Cerebellar nuclear complex (tissue), 1 donor: Measurements from ENCODE around the gene NDUFB6.
"Not testable (repeated sequence)": the region's sequence is repeated elsewhere in the genome, so short reads cannot be mapped to it uniquely, and the experiment has no call there.

Experiments used
- DNase-seq, 2 experiments: peaks; one replicate each; lab custom pipeline; 2025; lab: John Stamatoyannopoulos, UW

NDUFB6 gene

DNA sequence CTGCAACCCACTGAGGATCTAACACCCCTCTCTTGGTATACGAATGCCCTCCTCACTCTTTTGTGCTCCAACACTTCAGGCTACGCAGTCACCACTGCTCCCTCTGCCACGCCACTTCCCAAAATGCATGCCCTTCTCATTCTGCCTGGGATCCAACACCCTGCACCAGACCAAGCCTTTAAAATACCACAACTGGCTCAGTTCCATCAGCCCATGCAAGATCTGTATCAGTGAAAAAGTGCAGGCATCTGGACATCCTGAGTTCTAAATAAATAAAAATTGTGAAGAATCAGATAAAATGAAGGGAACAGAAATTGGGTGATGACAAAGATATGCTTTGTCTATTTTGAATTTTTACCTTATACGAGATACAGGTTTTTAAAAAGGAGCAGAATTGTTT is 2.7 kb downstream of the NDUFB6 start:
- no peak for DNase-seq

DNA sequence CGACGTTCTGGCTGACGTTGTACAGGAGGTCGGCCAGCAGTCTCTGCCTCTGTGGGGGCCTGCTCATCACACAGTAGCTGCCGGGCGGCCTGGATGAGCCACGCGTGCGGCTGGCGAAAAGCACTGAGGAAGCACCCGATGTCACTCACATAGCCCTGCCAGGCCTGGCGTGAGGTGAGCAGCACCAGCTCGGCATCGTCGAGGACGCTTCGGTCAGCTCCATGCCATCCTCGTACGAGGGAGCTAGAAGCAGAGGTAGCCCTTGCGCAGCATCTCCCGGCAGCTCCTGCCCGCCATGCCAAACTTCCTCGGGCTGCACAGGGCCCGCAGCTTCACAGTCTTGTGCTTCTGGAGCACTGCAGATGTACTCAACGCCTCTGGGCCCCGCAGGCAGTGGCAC is 6.2 kb downstream of the NDUFB6 start:
- DNase-seq, result no peak

DNA sequence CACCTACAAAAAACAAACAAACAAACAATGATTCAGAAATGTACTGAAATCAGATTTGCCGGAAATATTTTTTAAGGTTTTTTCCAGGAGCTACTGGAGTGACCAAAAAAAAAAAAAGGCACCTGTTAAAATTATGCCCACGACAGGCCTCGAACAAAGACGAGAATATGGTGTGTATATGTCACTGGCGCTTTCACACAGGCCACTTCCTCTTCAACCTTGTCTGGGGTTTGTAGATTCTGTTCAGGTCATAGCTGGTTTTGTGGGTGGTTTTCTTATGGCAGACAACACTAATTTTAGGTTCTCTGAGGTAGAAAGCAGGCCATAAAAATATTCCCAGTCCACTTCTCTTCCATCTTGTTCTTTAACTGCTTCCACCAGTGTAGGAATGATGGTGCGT is 7.0 kb downstream of the NDUFB6 start:
- DNase-seq, result no peak

GRCh38 chr9:32558408-32558934 is 14.5 kb downstream of the NDUFB6 start:
- DNase-seq, result no peak

DNA sequence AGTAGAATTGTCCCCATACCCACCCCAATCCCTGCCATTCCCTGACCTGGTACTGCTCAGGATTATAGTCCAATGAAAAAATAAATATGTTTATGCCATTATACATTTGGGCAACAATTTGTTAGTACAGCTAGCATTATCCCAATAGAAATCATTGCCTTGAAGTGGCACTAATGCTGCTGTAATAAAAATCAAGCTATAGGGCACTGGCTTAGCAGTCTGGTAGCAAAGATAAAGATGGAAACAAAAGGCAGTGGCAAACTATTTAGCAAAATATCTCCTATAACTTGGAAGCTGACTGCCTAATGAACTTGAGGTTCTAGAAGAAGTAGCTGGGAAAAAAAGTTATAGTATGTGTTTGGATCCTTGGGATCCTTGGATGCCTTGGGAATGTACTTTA is 18.4 kb downstream of the NDUFB6 start:
- DNase-seq, result no peak

- no peak for DNase-seq
Observed at GRCh38 chr9:32554107-32554506, 18.9 kb downstream of the NDUFB6 start.

DNA sequence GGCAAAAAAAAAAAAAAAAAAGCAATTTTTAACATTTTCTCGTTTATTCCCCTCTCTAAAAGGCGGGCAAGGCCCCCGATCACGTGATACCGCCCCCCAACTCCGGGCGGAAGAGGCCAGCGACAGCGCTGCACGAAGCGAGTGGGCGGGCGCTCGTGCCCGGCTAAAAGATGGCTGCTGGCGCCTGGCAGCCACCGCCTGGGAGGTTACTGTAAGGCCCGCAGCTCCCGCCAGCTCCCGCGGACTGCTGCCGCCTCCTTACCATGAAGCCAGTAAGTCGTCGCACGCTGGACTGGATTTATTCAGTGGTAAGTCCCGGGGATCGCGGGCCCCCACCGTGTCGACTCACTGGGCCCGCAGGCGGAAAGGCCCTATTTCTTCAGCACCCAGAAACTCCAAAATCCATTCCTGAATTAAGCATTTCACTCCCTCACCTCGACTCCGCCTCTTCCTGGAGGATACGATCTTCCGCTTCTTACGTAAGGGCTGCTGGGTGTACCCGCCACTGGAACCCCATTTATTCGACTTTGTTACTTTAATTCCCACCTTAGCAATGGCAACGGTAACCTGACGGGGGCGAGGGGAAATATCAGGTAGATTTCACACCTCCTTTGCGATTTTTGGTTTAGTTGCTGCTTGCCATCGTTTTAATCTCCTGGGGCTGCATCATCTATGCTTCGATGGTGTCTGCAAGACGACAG is 20.6 kb downstream of the NDUFB6 start, which contains the start of the genes SMIM27 and TOPORS:
Gene SMIM27 (plus strand): TSS at position 156 of the 701 bp plus-strand sequence. CDS start 108 bp downstream, at position 264.
Gene TOPORS (minus strand): TSS at position 415 of the 701 bp plus-strand sequence. CDS start 150 bp downstream, at position 265.
- peak; percentile 48 to 72 for DNase-seq

GRCh38 chr9:32551276-32552051 is 21.5 kb downstream of the NDUFB6 start:
- no peak for DNase-seq

DNA sequence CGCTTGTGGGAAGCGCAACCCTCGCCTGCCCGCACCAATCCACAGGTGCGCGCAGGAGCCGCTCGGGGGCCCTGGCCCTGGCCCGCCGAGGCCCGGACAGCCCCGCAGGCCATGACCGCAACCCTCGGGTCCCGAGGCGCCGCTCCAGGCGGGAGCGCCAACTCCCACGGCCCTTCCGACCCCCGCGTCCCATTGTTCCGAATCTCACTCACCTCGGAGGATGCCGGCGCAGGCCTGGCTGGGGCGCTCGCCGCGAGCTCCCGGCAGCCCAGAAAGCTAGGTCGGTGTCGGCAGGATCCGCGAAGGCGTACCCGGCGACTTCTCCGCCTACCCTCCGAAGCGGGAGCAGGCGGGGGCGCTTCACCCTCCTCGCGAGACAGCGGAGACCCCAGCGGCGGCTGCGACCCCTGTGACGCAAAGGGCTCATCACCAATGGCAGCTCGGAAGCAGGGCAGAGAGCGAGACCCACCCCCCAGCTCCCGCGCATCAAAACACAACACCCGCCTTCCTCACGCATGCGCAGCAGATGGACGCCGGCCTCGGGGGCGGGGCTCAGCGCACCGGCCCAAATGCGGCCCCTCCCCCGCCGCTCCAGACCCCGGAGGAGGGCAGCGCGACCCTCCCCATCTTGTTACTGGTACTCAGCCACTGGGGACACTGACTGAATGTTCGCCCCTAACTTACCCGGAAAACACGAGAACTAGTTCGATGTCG is 22.2 kb downstream of the NDUFB6 start:
- peak; percentile 33 to 88 for DNase-seq

- DNase-seq, result no peak
Observed at GRCh38 chr9:32550150-32550561, 22.8 kb downstream of the NDUFB6 start.

DNA sequence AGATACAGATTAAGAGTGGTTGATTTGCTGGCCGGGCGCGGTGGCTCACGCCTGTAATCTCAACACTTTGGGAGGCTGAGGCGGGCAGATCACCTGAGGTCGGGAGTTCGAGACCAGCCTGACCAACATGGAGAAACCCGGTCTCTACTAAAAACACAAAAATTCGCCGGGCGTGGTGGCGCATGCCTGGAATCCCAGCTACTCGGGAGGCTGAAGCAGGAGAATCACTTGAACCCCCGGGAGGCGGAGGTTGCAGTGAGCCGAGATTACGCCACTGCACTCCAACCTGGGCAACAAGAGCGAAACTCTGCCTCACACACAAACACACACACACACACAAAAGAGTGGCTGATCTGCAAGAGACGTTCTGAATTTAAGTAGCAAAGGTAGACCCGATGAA is 24.7 kb downstream of the NDUFB6 start:
- not testable (repeated sequence) for DNase-seq

DNA sequence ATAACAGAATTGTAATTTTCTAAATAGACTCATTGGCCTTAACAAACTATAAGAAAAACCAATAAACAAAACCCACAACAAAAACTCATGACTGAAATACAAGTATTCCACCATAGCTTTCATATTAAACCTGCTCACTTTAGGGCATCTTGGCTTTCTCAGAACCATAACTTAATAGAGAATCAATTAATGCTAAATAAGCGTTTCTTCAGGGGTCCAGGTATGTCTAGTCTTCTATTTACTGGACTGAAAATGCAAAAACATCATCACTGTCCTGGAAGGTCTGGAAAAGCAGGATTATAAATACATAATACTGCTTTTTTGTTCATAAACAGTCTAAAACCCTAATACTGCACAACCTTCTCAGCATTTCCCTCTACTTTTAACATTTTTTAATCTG is 27.1 kb downstream of the NDUFB6 start:
- no peak for DNase-seq

DNA sequence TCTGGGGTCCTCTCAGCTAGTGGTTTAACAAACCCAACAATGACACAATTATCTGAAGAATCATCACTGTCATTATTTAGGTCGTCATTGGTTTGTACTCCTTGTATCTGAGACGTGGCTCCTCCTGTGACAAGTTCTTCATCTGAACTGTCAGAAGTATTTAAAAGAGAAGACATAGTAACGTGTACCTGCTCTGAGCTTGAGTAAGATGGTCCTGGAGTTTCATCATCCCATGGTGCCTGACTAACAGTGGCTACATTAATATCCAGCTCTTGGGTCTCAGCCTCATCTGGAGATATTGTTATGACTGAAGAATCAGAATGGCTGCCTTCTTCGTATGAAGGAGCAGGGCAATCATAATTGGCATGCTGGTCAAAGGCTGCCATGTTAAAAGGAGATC is 29.9 kb downstream of the NDUFB6 start:
- no peak for DNase-seq

DNA sequence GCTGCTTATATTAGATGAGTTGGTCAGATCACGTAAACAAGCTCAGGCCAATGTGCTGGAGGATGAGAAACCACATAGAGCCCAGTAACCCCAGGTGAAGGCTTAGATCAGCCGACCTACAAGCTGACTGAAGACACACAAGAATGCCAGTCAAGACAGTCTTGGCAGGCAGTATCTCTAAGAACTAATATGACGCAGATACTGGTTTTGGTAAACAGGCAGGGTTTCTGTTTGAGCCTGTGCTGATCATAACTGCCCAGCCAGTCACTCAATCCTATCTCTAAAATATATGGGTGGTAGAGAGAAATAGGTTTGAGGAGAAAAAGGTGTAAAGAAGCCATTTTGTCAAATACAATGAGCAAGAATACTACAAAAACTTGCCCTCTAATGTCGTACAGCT is 39.1 kb downstream of the NDUFB6 start:
- DNase-seq, result no peak

DNA sequence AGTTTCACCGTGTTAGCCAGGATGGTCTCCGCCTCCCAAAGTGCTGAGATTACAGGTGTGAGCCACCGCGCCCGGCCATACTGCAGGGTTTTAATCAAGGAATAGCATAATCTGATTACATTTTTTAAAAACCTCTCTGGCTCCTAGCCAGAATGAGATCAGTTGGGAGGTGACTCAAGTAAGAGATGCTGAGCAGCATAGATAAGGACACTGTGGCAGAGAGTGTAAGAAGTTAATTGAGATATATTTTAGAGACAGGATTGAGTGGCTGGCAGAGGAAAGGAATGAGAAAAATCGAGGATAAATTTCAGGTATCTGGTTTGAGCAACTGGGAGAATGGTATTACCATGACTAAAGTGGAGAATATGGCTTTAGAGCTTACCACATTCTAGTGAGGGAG is 39.6 kb downstream of the NDUFB6 start:
- no peak for DNase-seq

DNA sequence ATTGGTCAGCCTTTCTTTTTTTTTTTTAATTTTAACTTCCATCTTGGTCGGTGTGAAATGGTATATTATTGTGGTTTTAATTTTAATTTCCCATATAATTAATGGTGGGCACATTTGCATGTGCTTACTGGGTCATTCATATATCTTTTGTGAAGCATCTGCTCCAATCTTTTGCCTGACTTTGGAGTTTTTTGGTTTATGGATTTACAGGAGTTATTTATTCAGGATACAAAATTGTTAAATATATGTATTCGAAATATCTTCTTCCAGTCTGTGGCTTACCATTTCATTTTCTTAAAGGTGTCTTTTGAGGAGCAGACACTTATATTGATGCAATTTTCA is 46.3 kb downstream of the NDUFB6 start:
- no peak for DNase-seq

DNA sequence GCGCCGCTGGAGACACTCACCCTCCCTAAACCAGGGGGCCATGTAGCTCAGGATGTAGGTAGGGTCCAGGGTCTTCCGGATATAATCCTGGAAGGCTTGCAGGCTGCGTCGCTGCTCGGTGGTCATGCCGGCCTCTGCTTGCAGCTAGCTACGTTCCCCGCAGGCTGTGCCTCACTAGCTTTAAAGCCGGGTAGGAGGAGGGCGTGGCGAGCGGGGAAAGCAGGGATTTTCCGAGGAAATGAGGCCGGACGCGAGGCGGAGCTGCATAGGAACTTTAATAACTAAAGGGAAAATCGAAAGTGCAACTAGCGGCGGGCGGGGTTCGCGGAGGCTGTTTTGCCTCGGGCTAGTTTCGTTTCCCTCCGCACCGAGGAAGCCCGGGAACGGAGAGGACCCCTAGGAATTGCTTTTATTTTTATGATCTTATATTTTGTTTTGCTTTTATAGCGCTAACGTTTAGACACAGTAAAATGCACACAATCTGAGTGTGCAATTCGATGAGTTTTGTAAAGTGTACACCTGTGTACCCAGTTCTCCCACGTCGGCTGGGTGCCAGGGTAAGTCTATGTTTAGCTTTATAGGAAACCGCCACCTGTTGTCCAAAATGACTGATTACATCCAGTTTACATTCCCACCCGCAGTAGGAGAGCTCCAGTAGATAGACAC is 46.8 kb downstream of the NDUFB6 start, which contains the start of gene RIGI:
Gene RIGI (minus strand): TSS at position 156 of the 666 bp plus-strand sequence. CDS start 30 bp downstream, at position 126.
- peak; percentile 12 to 38 for DNase-seq

DNA sequence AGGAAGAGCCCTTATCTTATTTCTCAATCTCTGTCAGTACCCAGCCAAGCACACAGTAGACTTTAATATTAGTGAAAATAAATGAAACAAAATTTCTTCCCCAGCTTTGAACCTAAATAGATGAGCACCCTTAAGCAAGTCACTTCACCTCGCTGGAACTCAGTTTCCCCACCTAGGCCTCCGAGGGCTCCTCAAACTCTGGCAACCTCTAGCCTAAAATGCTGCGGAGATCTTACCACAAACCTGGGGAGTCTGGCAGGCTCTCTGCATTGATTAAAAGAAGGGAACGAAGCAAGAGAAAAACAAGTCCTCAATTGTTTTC is 47.3 kb downstream of the NDUFB6 start:
- no peak for DNase-seq

- DNase-seq, result no peak
Observed at GRCh38 chr9:32524892-32525708, 47.9 kb downstream of the NDUFB6 start.

DNA sequence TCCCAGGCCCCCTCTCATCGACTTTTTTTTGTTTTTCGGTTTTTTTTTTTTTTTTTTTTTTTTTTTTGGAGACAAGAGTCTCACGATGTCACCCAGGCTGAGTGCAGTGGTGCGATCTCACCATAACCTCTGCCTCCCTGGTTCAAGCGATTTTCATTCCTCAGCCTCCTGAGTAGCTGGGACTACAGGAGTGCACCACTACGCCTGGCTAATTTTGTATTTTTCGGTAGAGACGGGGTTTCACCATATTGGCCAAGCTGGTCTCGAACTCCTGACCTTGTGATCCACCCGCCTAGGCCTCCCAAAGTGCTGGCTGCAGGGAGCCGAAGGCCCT is 48.4 kb downstream of the NDUFB6 start:
- not testable (repeated sequence) for DNase-seq

DNA sequence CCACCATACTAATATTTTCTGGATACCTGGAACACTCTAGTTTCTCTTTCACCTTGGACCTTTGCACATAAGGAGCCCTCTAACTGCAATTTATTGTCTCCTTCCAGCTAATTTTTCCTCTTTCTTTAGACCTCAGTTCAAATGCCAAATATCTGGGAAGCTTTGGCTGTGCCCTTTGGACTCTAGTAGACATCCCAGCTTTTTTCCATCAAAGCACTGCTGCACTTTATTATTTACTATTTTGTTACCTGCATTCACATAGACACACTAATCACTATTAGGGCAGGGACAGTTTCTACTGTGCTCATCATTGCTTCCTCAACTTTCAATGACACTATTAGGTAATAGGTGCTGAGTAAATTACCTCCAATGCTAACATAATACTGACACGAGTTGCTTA is 49.0 kb downstream of the NDUFB6 start:
- DNase-seq, result no peak
